Measurements from ENCODE around the gene CSMD2.

DNA sequence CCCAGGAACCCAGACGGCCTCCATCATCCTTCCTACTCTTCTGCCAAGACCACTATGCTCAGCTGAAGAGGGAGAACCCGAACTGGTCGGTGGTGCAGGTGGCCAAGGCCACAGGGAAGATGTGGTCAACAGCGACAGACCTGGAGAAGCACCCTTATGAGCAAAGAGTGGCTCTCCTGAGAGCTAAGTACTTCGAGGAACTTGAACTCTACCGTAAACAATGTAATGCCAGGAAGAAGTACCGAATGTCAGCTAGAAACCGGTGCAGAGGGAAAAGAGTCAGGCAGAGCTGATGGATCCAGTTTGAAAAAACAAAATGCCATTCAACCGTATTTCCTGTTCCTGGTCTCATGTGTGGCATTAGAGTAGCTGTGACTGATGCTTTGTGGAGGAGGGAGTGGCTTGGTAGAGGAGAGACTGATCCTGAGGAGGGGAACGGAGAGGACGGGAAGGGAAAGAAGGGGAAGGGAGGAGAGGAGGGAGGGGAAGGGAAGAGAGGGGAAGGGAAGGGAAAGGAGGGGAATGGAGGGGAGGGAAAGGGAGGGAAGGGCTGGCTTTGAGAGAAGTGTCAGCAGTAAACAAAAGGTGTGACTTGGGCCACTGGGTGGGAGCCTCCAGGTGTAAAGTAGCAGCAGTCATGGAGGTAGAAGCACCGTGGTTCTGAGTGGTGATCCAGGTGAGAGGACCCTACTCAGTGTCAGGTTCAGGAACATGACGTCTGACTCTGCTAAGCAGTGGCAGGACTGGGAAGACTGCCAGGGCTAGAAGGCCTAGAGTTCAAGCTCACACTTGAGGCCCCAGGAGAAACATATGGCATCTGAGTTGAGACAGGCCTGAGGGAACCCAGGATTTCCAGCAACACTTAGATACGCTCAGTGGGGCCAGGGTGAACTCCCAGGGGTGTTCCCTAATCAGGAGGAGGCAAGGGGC is 300.3 kb downstream of the CSMD2 start:
- TF ChIP-seq PPARA (CRISPR knock-in tag; IDR thresholded peaks at IDR 0.05; ENCODE audit: borderline replicate concordance), result no peak
- no peak for TF ChIP-seq ZFP3 (CRISPR knock-in tag; IDR thresholded peaks at IDR 0.05)
- no peak for TF ChIP-seq ZNF8 (CRISPR knock-in tag; IDR thresholded peaks at IDR 0.05)
- no peak for TF ChIP-seq RARB (CRISPR knock-in tag; IDR thresholded peaks at IDR 0.05)
- no peak for TF ChIP-seq SNAI2 (CRISPR knock-in tag; IDR thresholded peaks at IDR 0.05)

All from SK-N-SH treated with all-trans-retinoic acid at 6 μM for 48 hours (cell line).